Ectodermal cell (in vitro differentiated cells): Measurements from ENCODE around the gene HDAC7.

ENCODE experiments used
- H3K27ac ChIP-seq: 2 replicates; pipeline ENCODE4 v1.7.0; 2013; ENCODE audit warnings: mild to moderate bottlenecking, low read depth, low read length; ENCODE audit not compliant: insufficient read depth, poor library complexity, severe bottlenecking
- H3K27me3 ChIP-seq: 2 replicates; pipeline ENCODE4 v1.7.0; 2013; ENCODE audit warnings: mild to moderate bottlenecking, low read length; ENCODE audit not compliant: insufficient read depth, control insufficient read depth, poor library complexity, severe bottlenecking
- H3K36me3 ChIP-seq: one replicate; pipeline ENCODE4 v1.7.0; 2013; ENCODE audit warnings: low read length; ENCODE audit not compliant: control insufficient read depth, insufficient read depth
- H3K4me1 ChIP-seq: one replicate; pipeline ENCODE4 v1.7.0; 2013; ENCODE audit warnings: low read length; ENCODE audit not compliant: control insufficient read depth, insufficient read depth
- H3K4me3 ChIP-seq: 2 replicates; pipeline ENCODE4 v1.7.0; 2013; ENCODE audit warnings: low read depth, low read length, control low read depth; ENCODE audit not compliant: insufficient read depth
- H3K9me3 ChIP-seq: 2 replicates; pipeline ENCODE4 v1.7.0; 2013; ENCODE audit warnings: mild to moderate bottlenecking, low read length, moderate library complexity; ENCODE audit not compliant: control insufficient read depth
- WGBS, 2 experiments: methylation state at CpG; one replicate each; pipeline ENCODE4 v1.1.7; 2013; ENCODE audit warnings: missing lambda C conversion rate in 2 of 2; 5-methylcytosine and 5-hydroxymethylcytosine counted together

HDAC7 gene

GRCh38 chr12:47752552-47752951 lies 67.2 kb downstream of the HDAC7 start:
- H3K4me3 ChIP-seq: no peak overlapping the region
- no peaks in the 10 kb centered on the region for H3K36me3 ChIP-seq
- no peaks in the 10 kb centered on the region for H3K9me3 ChIP-seq
- peaks cover 4% of the 10 kb centered on the region for H3K4me1 ChIP-seq
- WGBS, 2 experiments: 92 to 93% methylated on average over 7 of the region's 7 CpGs
- no peak overlapping the region for H3K27ac ChIP-seq
- H3K27me3 ChIP-seq: no peaks in the 10 kb centered on the region

DNA sequence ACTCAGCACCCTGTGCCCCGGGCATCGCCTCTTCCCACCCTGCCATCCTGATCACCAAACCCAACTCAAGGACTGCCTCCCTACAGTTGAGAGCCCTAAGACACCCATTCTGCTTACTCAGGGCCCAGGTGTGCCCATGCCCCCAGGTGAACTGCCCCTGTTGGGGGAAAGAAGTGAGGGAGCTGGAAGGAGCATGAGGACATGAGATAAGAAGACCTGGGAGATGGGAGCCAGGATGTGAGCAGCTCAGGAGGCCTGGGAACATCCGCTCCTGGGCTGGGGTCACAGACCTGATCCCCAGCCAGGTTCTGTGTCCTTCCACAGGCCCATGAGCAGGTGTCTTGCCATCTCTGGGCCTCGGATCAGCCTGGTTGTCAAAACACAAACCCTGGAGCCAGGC lies 67.6 kb downstream of the HDAC7 start:
- no peaks in the 10 kb centered on the region for H3K4me1 ChIP-seq
- H3K36me3 ChIP-seq: no peaks in the 10 kb centered on the region
- H3K4me3 ChIP-seq: no peak overlapping the region
- 91 to 94% methylated on average over 4 of the region's 4 CpGs for WGBS, 2 experiments
- H3K27me3 ChIP-seq: no peaks in the 10 kb centered on the region
- no peaks in the 10 kb centered on the region for H3K9me3 ChIP-seq
- H3K27ac ChIP-seq: no peak overlapping the region

GRCh38 chr12:47751561-47751960 lies 68.1 kb downstream of the HDAC7 start:
- no peaks in the 10 kb centered on the region for H3K9me3 ChIP-seq
- no peak overlapping the region for H3K4me3 ChIP-seq
- H3K27me3 ChIP-seq: no peaks in the 10 kb centered on the region
- no peaks in the 10 kb centered on the region for H3K36me3 ChIP-seq
- no peaks in the 10 kb centered on the region for H3K4me1 ChIP-seq
- 90 to 92% methylated on average over 9 of the region's 9 CpGs for WGBS, 2 experiments
- H3K27ac ChIP-seq: no peak overlapping the region

DNA sequence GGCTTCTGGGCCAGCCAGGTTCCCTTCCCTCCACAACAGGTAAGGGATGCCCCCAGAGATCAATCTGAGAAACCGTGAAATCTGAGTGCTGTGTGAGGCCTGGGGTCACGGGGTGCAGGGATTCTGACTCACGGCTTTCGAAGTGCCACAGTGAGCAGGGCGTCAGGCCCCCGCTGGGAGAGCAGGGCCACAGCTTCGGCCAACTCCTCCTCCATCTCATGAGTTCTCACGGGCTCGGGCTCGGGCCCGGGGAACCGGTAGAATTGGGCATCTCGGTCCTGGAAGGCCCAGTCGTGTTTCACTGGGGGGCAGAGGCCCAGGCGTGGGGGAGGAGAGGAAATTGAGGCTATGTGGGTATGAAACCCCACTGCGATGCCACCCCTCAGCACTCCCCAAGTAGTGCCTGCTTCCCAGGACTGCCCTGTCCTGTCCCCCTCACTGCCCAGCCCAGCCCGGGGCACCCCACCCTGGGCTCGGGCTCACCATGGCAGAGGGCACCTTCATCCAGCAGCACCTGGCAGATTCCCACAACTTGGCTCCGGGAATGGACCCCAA lies 68.7 kb downstream of the HDAC7 start:
- WGBS, 2 experiments: 87 to 88% methylated on average over 19 of the region's 19 CpGs
- Histone ChIP-seq H3K9me3 (no peaks in the 10 kb centered on the region), H3K27ac (no peak overlapping the region), H3K4me1 (no peaks in the 10 kb centered on the region), H3K4me3 (no peak overlapping the region), H3K36me3 (no peaks in the 10 kb centered on the region), H3K27me3 (no peaks in the 10 kb centered on the region)

- H3K27ac ChIP-seq: no peak overlapping the region
- H3K4me3 ChIP-seq: no peak overlapping the region
- 94% methylated on average over 10 of the region's 10 CpGs for WGBS, 2 experiments
- peaks cover under 1% of the 10 kb centered on the region for H3K4me1 ChIP-seq
- H3K36me3 ChIP-seq: no peaks in the 10 kb centered on the region
- H3K9me3 ChIP-seq: no peaks in the 10 kb centered on the region
- no peaks in the 10 kb centered on the region for H3K27me3 ChIP-seq
These were observed 69.4 kb downstream of the HDAC7 start for GRCh38 chr12:47750229-47750798.

- Histone ChIP-seq H3K27ac (no peak overlapping the region), H3K4me3 (no peak overlapping the region), H3K27me3 (no peaks in the 10 kb centered on the region), H3K36me3 (no peaks in the 10 kb centered on the region), H3K9me3 (no peaks in the 10 kb centered on the region), H3K4me1 (peaks cover 5% of the 10 kb centered on the region)
- 87 to 95% methylated on average over 3 of the region's 3 CpGs for WGBS, 2 experiments
These were observed 70.8 kb downstream of the HDAC7 start for GRCh38 chr12:47748899-47749298.

- Histone ChIP-seq H3K4me1 (peaks cover 5% of the 10 kb centered on the region), H3K4me3 (no peak overlapping the region), H3K27me3 (no peaks in the 10 kb centered on the region), H3K27ac (no peak overlapping the region), H3K9me3 (no peaks in the 10 kb centered on the region), H3K36me3 (no peaks in the 10 kb centered on the region)
- 92 to 95% methylated on average over 1 of the region's 1 CpG for WGBS, 2 experiments
These were observed 71.2 kb downstream of the HDAC7 start for GRCh38 chr12:47748507-47748828.

DNA sequence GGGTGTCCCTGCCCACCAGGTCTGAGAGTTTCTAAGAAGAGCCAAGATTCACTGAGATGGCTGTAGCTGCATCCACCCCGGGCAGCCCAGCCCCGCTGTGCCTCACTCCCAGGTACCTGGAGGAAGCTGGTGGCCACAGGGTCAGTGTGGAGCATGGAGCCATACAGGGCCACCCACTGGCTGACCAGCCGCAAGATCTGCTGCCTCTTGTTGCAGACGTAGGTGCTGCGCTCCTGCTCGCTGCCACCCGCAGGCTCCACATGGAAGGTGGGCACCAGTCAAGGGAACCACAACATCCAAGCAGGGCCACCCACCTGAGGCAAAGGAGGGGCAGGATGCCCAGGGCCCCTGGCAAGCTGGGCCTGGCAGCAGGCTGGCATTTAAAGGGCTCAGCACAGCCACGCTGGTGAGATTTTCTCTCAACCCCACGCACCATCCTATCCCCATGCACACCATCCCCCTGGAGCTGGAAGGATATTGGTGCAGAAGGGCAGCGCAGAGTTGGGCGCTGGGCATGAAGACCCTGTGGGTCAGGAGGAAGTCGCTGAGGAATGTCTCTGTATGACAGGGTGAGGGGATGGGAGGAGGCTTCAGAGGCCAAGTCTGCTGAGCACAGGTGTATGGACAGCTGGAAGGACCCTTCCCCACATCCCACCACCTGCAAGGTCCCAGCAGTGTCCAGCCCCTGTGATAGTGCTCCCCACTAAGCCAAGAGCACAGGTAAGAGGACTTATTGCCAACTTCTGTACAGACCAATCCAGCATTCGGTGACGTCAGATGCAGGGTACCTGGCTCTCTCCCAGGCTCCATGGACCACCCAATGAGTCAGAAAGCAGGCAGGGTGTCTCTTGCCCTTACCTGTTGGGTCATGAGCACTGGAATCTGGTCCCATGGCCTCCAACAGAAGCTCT lies 71.9 kb downstream of the HDAC7 start:
- H3K9me3 ChIP-seq: no peaks in the 10 kb centered on the region
- 88 to 94% methylated on average over 14 of the region's 14 CpGs for WGBS, 2 experiments
- H3K27me3 ChIP-seq: no peaks in the 10 kb centered on the region
- H3K36me3 ChIP-seq: no peaks in the 10 kb centered on the region
- no peak overlapping the region for H3K4me3 ChIP-seq
- H3K27ac ChIP-seq: no peak overlapping the region
- peaks cover 5% of the 10 kb centered on the region for H3K4me1 ChIP-seq

DNA sequence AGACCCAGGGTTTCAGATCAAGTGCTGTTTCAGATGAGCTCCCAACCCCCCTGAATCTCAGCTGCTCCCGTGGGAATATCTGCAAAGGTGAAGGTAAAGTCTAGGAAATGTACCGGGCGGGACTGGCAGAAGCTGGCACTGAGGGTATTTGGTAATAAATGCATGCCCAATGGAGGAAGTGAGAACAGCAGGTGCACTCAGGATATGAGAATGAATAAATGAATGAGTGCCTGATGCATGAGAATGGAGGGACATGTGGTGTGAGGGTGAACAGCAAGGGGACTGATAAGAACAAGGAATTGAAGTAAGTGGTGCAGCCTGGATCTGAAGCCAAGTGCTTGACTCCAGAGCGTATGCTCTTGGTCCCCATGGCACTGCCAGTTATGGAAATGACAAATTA lies 72.6 kb downstream of the HDAC7 start:
- peaks cover 5% of the 10 kb centered on the region for H3K4me1 ChIP-seq
- no peaks in the 10 kb centered on the region for H3K27me3 ChIP-seq
- no peak overlapping the region for H3K27ac ChIP-seq
- H3K9me3 ChIP-seq: no peaks in the 10 kb centered on the region
- H3K36me3 ChIP-seq: no peaks in the 10 kb centered on the region
- WGBS, 2 experiments: 92 to 94% methylated on average over 4 of the region's 4 CpGs
- no peak overlapping the region for H3K4me3 ChIP-seq

GRCh38 chr12:47746523-47746922 lies 73.2 kb downstream of the HDAC7 start:
- WGBS, 2 experiments: 91 to 93% methylated on average over 7 of the region's 7 CpGs
- no peaks in the 10 kb centered on the region for H3K27me3 ChIP-seq

More at GRCh38 chr12:47746523-47746922, 73.2 kb downstream of the HDAC7 start:
- no peaks in the 10 kb centered on the region for H3K9me3 ChIP-seq
- no peak overlapping the region for H3K4me3 ChIP-seq
- H3K27ac ChIP-seq: no peak overlapping the region
- no peaks in the 10 kb centered on the region for H3K36me3 ChIP-seq
- peaks cover 5% of the 10 kb centered on the region for H3K4me1 ChIP-seq
